ENCODE results near the gene CISH. TPM values are rescaled to one million over a fixed set of nuclear protein-coding genes. Genes with fewer than 3 reads are reported as not detected.

Gene CISH
- total and polyA plus RNA-seq, 2 of the 4 experiments (the other 2 are of a cell fraction) = 0.90 to 4.0 TPM

- Histone ChIP-seq H3K14ac (replicated peaks; ENCODE audit: low read depth, low read length) (no peak overlapping the region), H3K56ac (ENCODE audit: extremely low read depth, insufficient read depth, low read length) (no peak overlapping the region), H3K36me3 (ENCODE audit: control insufficient read depth, insufficient read depth, low read length) (no peaks in the 10 kb centered on the region), H3K4ac (ENCODE audit: low read depth, low read length) (no peak overlapping the region), H3K79me1 (ENCODE audit: low read depth in 1 of 2, low read length in 2 of 2) (no peaks in the 10 kb centered on the region), H2AK9ac (replicated peaks; ENCODE audit: low read depth, low read length, poor library complexity) (no peak overlapping the region), H2AK5ac (ENCODE audit: low read depth, low read length) (no peak overlapping the region), H3K18ac (ENCODE audit: low read depth, low read length) (no peak overlapping the region), H2AFZ (replicated peaks; ENCODE audit: low read length, poor library complexity) (no peak overlapping the region), H3K9me3 (ENCODE audit: control insufficient read depth, insufficient read depth, low read length) (no peaks in the 10 kb centered on the region), H3K4me2 (ENCODE audit: low read depth, low read length) (no peak overlapping the region), H4K8ac (ENCODE audit: low read depth in 2 of 2, low read length in 2 of 2) (no peak overlapping the region), H3K27ac (ENCODE audit: insufficient read depth, low read length) (no peak overlapping the region), H4K91ac (ENCODE audit: insufficient read depth, low read depth, low read length) (no peak overlapping the region), H2BK5ac (ENCODE audit: low read depth, low read length, poor library complexity, severe bottlenecking) (no peak overlapping the region), H2BK20ac (ENCODE audit: low read depth, low read length) (no peak overlapping the region), H3K9me1 (ENCODE audit: insufficient read depth, low read length) (0 out of 2 replicates have a peak, but pooled peaks cover 5% of the 10 kb centered on the region), H4K20me1 (ENCODE audit: insufficient read depth, low read length) (no peaks in the 10 kb centered on the region), H3K27me3 (ENCODE audit: control insufficient read depth, insufficient read depth, low read length) (peaks cover 19% of the 10 kb centered on the region), H2BK15ac (ENCODE audit: low read depth, low read length) (no peak overlapping the region), H3K4me3 (ENCODE audit: insufficient read depth, low read depth, low read length) (no peak overlapping the region), H3K9ac (ENCODE audit: low read depth, low read length) (no peak overlapping the region), H3K23ac (ENCODE audit: low read depth, low read length) (no peak overlapping the region), H4K5ac (ENCODE audit: low read depth, low read length) (no peak overlapping the region), H3K4me1 (ENCODE audit: control insufficient read depth, insufficient read depth, low read length) (no peaks in the 10 kb centered on the region), H2BK120ac (ENCODE audit: low read depth, low read length) (no peak overlapping the region)
- DNase-seq (no peak), ATAC-seq (ENCODE audit: low read depth) (peak; percentile 10; the same call in 1 of the 2 replicates)
- CTCF ChIA-PET = no interaction called here
- no CpG with 5 or more reads among the region's 7 CpGs for WGBS, 2 experiments (ENCODE audit: extremely low coverage in 2 of 2, insufficient read length in 1 of 2)
- no TSS peak for BruUV-seq (replicated peaks)
- TF ChIP-seq CTCF (conservative IDR thresholded peaks at IDR 0.05; ENCODE audit: low read depth, low read length) = no peak
- TF ChIP-seq MXI1 (IDR thresholded peaks at IDR 0.05; ENCODE audit: borderline replicate concordance, low read depth, low read length) = no peak
- no peak for TF ChIP-seq CHD1 (IDR thresholded peaks at IDR 0.05; ENCODE audit: low read depth, low read length)
- no peak for TF ChIP-seq SMC3 (IDR thresholded peaks at IDR 0.05; ENCODE audit: low read depth, low read length)
- no peak for TF ChIP-seq RAD21 (IDR thresholded peaks at IDR 0.05; ENCODE audit: low read length)
- TF ChIP-seq NFE2L2 (IDR thresholded peaks at IDR 0.05; ENCODE audit: low read depth, low read length) = no peak
- no peak for TF ChIP-seq BHLHE40 (IDR thresholded peaks at IDR 0.05; ENCODE audit: low read depth, low read length)
- TF ChIP-seq MAFK (IDR thresholded peaks at IDR 0.05; ENCODE audit: low read depth, low read length) = no peak
- TF ChIP-seq USF2 (IDR thresholded peaks at IDR 0.05; ENCODE audit: low read depth, low read length) = no peak
- TF ChIP-seq FOS (IDR thresholded peaks at IDR 0.05; ENCODE audit: low read depth, low read length) = no peak
- no peak for TF ChIP-seq POLR2A (IDR thresholded peaks at IDR 0.05; ENCODE audit: low read depth, low read length)
- TF ChIP-seq CEBPB (IDR thresholded peaks at IDR 0.05; ENCODE audit: low read depth, low read length) = no peak
- TF ChIP-seq MAZ (IDR thresholded peaks at IDR 0.05; ENCODE audit: borderline replicate concordance, low read depth, low read length) = no peak
- no peak for TF ChIP-seq RFX5 (IDR thresholded peaks at IDR 0.05; ENCODE audit: low read depth, low read length)
- TF ChIP-seq RCOR1 (IDR thresholded peaks at IDR 0.05; ENCODE audit: insufficient replicate concordance, low read length) = no peak
- no peak for TF ChIP-seq ELK1 (IDR thresholded peaks at IDR 0.05; ENCODE audit: borderline replicate concordance, low read depth, low read length)
- in situ Hi-C loops (cut with MboI; ENCODE audit: low sequenced_read_pairs) = no loop called here
- intact Hi-C loops (cut with micrococcal nuclease) = no loop called here
- POLR2A ChIA-PET (ENCODE audit: unreplicated experiment) = no interaction called here
- dilution Hi-C loops (cut with HindIII; ENCODE audit: low sequenced_read_pairs, unreplicated experiment) = no loop called here
Observed at GRCh38 chr3:50557915-50558314, 53.7 kb downstream of the CISH start.
